Thoracic aorta (tissue), 2 donors: Measurements from ENCODE around the gene IRAG1. TPM values are rescaled to one million over a fixed set of nuclear protein-coding genes. Genes with fewer than 3 reads are reported as not detected.
"Not testable (repeated sequence)": the region's sequence is repeated elsewhere in the genome, so short reads cannot be mapped to it uniquely, and the experiment has no call there.

ENCODE experiments used
- ATAC-seq: fragments of 150-250 bp; one replicate; pipeline ENCODE4 v1.8.0; 2017; ENCODE audit warnings: low read depth; ENCODE audit not compliant: insufficient number of reproducible peaks, low FRiP score
- DNase-seq: peaks from one replicate; pipeline ENCODE4 v3.0.0-alpha.2; 2020; ENCODE audit warnings: low spot score
- H3K27ac ChIP-seq, 2 donors: fragments of 200-600 bp; sonication (generic); 1 replicate in 1 of 2; 2 replicates in 1 of 2; pipeline ENCODE4 v1.5.1; 2016; ENCODE audit warnings: mild to moderate bottlenecking in 2 of 2, moderate library complexity in 2 of 2
- H3K27me3 ChIP-seq: fragments of 200-600 bp; sonication (generic); replicated peaks from 2 replicates; pipeline ENCODE4 v1.6.0; 2016; ENCODE audit warnings: mild to moderate bottlenecking; ENCODE audit not compliant: insufficient read depth
- H3K36me3 ChIP-seq: fragments of 200-600 bp; sonication (generic); one replicate; pipeline ENCODE4 v1.5.1; 2016
- H3K4me1 ChIP-seq, 2 donors: fragments of 200-600 bp; sonication (generic); 1 replicate in 1 of 2; 2 replicates in 1 of 2; pipeline versions ENCODE4 v1.5.1 to v1.6.0; 2016; ENCODE audit warnings: low read depth in 2 of 2, mild to moderate bottlenecking in 1 of 2; ENCODE audit not compliant: control insufficient read depth in 1 of 2
- H3K4me3 ChIP-seq: fragments of 200-600 bp; sonication (generic); 2 replicates; pipeline ENCODE4 v1.5.1; 2016; ENCODE audit warnings: mild to moderate bottlenecking
- H3K9me3 ChIP-seq: fragments of 200-600 bp; sonication (generic); 2 replicates; pipeline ENCODE4 v1.5.1; 2016
- total RNA-seq, 2 donors: library from RNA; depleted of rRNA; stranded (reverse); fragments of >200 nt; gene quantifications; one replicate each; pipeline versions ENCODE4 v1.1.0 to v1.2.3, GENCODE V29; 2016
- TF ChIP-seq, protein P1 (sequence below): fragments of 200-600 bp; sonication (generic); IDR thresholded peaks from one replicate; pipeline ENCODE4 v1.5.1; 2019; ENCODE audit warnings: antibody characterized with exemption

IRAG1 gene
- total RNA-seq, 2 donors from 2014 or later = 281 to 393 TPM

- TF ChIP-seq, protein P1, sequence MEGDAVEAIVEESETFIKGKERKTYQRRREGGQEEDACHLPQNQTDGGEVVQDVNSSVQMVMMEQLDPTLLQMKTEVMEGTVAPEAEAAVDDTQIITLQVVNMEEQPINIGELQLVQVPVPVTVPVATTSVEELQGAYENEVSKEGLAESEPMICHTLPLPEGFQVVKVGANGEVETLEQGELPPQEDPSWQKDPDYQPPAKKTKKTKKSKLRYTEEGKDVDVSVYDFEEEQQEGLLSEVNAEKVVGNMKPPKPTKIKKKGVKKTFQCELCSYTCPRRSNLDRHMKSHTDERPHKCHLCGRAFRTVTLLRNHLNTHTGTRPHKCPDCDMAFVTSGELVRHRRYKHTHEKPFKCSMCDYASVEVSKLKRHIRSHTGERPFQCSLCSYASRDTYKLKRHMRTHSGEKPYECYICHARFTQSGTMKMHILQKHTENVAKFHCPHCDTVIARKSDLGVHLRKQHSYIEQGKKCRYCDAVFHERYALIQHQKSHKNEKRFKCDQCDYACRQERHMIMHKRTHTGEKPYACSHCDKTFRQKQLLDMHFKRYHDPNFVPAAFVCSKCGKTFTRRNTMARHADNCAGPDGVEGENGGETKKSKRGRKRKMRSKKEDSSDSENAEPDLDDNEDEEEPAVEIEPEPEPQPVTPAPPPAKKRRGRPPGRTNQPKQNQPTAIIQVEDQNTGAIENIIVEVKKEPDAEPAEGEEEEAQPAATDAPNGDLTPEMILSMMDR = no peak
- no peaks in the 10 kb centered on the region for H3K27me3 ChIP-seq
- peak overlapping the region; percentile 99 to 100 for H3K27ac ChIP-seq
- H3K36me3 ChIP-seq = peaks cover 5% of the 10 kb centered on the region
- H3K4me3 ChIP-seq = peak overlapping the region; percentile 94
- no peak for ATAC-seq
- H3K4me1 ChIP-seq = peaks cover 36 to 54% of the 10 kb centered on the region in 2 donors
- no peaks in the 10 kb centered on the region for H3K9me3 ChIP-seq
- DNase-seq = no peak
Measured at GRCh38 chr11:10692531-10693115, 932 bp downstream of the IRAG1 start.

GRCh38 chr11:10688401-10688800, 5.2 kb downstream of the IRAG1 start:
- Histone ChIP-seq H3K36me3 (peaks cover 8% of the 10 kb centered on the region), H3K4me3 (peak overlapping the region; percentile 94), H3K27me3 (no peaks in the 10 kb centered on the region), H3K4me1 (peaks cover 25 to 54% of the 10 kb centered on the region in 2 donors), H3K9me3 (no peaks in the 10 kb centered on the region), H3K27ac (peak overlapping the region; percentile 99 to 100)
- ATAC-seq = no peak
- DNase-seq = no peak
- TF ChIP-seq, protein P1 = peak; percentile 44

GRCh38 chr11:10686311-10686710, 7.2 kb downstream of the IRAG1 start:
- Histone ChIP-seq H3K36me3 (peaks cover 19% of the 10 kb centered on the region), H3K27ac (peak overlapping the region; percentile 99 to 100), H3K27me3 (no peaks in the 10 kb centered on the region), H3K4me3 (peak overlapping the region; percentile 94), H3K4me1 (peaks cover 43 to 75% of the 10 kb centered on the region in 2 donors), H3K9me3 (no peaks in the 10 kb centered on the region)
- TF ChIP-seq, protein P1 = no peak
- ATAC-seq (no peak), DNase-seq (no peak)

DNA sequence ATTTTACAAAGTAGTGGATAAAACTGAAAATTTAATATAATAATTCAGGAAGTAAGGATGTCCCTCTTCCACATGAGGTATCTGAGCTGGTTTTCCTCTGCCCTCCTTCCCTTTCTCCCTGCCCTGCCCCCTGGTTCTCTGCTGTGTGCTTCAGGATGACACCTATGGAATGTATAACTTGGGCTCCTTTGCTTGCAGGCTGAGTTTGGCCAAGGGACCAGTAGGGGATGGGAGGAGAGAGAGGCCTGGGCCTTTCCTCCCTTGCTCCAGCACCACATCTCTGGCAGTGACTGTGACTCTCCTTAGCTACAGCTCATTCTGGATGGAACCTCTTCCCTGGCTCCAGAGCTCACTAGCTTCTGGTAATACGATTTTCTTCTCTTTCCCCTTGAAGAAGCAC, 10.1 kb downstream of the IRAG1 start:
- ATAC-seq = no peak
- Histone ChIP-seq H3K4me3 (peak overlapping the region; percentile 16), H3K27ac (peak overlapping the region; percentile 67 to 90), H3K4me1 (peaks cover 44 to 93% of the 10 kb centered on the region in 2 donors), H3K27me3 (no peaks in the 10 kb centered on the region), H3K36me3 (peaks cover 14% of the 10 kb centered on the region), H3K9me3 (no peaks in the 10 kb centered on the region)
- TF ChIP-seq, protein P1 = no peak
- DNase-seq = no peak

DNA sequence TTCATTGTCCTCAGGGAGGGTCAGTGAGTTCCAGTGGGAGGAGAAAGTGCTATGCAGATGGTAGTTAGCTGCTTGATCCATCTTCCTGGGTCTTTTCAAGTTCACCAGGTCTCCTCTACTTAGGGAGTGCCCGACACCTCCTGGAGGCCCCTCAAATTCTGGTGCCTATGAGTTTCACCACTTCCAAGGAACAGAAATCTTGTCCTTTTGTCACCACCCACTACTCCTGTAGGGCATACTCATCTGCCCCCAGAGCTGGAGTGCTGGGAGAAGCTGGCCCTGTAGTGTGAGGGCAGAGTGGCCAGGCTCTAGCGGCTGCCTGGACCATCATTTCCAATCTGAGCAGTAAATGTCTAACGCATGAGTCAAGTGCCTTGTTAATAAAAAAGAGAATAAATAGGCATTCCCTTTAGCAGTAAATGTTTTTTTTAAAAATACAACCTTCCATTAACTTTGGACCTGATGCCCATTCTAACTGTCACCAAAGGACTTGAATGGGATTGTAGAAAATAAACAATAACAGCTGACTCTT, 12.5 kb downstream of the IRAG1 start:
- ATAC-seq (no peak), DNase-seq (no peak)
- peak overlapping the region; percentile 90 to 96 for H3K27ac ChIP-seq
- no peak overlapping the region for H3K4me3 ChIP-seq
- H3K27me3 ChIP-seq = no peaks in the 10 kb centered on the region
- TF ChIP-seq, protein P1 = no peak
- H3K36me3 ChIP-seq = peaks cover 14% of the 10 kb centered on the region
- H3K9me3 ChIP-seq = no peaks in the 10 kb centered on the region
- H3K4me1 ChIP-seq = peaks cover 38 to 93% of the 10 kb centered on the region in 2 donors

GRCh38 chr11:10680279-10680678, 13.3 kb downstream of the IRAG1 start:
- H3K9me3 ChIP-seq, H3K27me3 ChIP-seq: not testable (repeated sequence)
- peak overlapping the region; percentile 90 to 96 for H3K27ac ChIP-seq

More at GRCh38 chr11:10680279-10680678, 13.3 kb downstream of the IRAG1 start:
- not testable (repeated sequence) for DNase-seq, ATAC-seq, H3K4me3 ChIP-seq
- peaks cover 38 to 93% of the 10 kb centered on the region in 2 donors for H3K4me1 ChIP-seq
- peaks cover 14% of the 10 kb centered on the region for H3K36me3 ChIP-seq
